Measurements from ENCODE around the gene ARFGAP3. TPM values are rescaled to one million over a fixed set of nuclear protein-coding genes. Genes with fewer than 3 reads are reported as not detected.

Gene ARFGAP3
- total RNA-seq, 1 experiment from 2014 or later, result 37.8 TPM

GRCh38 chr22:42808521-42808920, 48.6 kb downstream of the ARFGAP3 start:
- no peak for DNase-seq
- Mint-ChIP-seq H3K4me3 (ENCODE audit: low read depth, unreplicated experiment) (no peak overlapping the region), H3K27ac (ENCODE audit: unreplicated experiment) (no peak overlapping the region), H3K4me1 (ENCODE audit: low read depth, unreplicated experiment) (peaks cover 16% of the 10 kb centered on the region), H3K27me3 (ENCODE audit: unreplicated experiment) (no peaks in the 10 kb centered on the region), H3K36me3 (ENCODE audit: insufficient read depth, unreplicated experiment) (peaks cover 50% of the 10 kb centered on the region), H3K9me3 (ENCODE audit: low read depth, unreplicated experiment) (no peaks in the 10 kb centered on the region)
- CTCF ChIA-PET, result no interaction called here
- TF ChIP-seq, protein P1, sequence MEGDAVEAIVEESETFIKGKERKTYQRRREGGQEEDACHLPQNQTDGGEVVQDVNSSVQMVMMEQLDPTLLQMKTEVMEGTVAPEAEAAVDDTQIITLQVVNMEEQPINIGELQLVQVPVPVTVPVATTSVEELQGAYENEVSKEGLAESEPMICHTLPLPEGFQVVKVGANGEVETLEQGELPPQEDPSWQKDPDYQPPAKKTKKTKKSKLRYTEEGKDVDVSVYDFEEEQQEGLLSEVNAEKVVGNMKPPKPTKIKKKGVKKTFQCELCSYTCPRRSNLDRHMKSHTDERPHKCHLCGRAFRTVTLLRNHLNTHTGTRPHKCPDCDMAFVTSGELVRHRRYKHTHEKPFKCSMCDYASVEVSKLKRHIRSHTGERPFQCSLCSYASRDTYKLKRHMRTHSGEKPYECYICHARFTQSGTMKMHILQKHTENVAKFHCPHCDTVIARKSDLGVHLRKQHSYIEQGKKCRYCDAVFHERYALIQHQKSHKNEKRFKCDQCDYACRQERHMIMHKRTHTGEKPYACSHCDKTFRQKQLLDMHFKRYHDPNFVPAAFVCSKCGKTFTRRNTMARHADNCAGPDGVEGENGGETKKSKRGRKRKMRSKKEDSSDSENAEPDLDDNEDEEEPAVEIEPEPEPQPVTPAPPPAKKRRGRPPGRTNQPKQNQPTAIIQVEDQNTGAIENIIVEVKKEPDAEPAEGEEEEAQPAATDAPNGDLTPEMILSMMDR (IDR thresholded peaks at IDR 0.05; ENCODE audit: unreplicated experiment), result no peak
- intact Hi-C loops (cut with micrococcal nuclease; ENCODE audit: unreplicated experiment), result no loop called here
- no TSS peak for BruUV-seq (replicated peaks)

- Mint-ChIP-seq H3K4me1 (ENCODE audit: low read depth, unreplicated experiment) (peaks cover 16% of the 10 kb centered on the region), H3K36me3 (ENCODE audit: insufficient read depth, unreplicated experiment) (peaks cover 50% of the 10 kb centered on the region), H3K27ac (ENCODE audit: unreplicated experiment) (no peak overlapping the region), H3K4me3 (ENCODE audit: low read depth, unreplicated experiment) (no peak overlapping the region), H3K9me3 (ENCODE audit: low read depth, unreplicated experiment) (no peaks in the 10 kb centered on the region), H3K27me3 (ENCODE audit: unreplicated experiment) (no peaks in the 10 kb centered on the region)
- CTCF ChIA-PET, result no interaction called here
- TF ChIP-seq, protein P1 (IDR thresholded peaks at IDR 0.05; ENCODE audit: unreplicated experiment), result no peak
- no TSS peak for BruUV-seq (replicated peaks)
- DNase-seq, result no peak
- intact Hi-C loops (cut with micrococcal nuclease; ENCODE audit: unreplicated experiment), result no loop called here
Measured at GRCh38 chr22:42807185-42807584, 49.9 kb downstream of the ARFGAP3 start.

GRCh38 chr22:42805998-42806830, 50.9 kb downstream of the ARFGAP3 start:
- H3K36me3 Mint-ChIP-seq (ENCODE audit: insufficient read depth, unreplicated experiment), result peaks cover 59% of the 10 kb centered on the region
- H3K27ac Mint-ChIP-seq (ENCODE audit: unreplicated experiment), result peak overlapping the region; percentile 88
- TF ChIP-seq, protein P1 (IDR thresholded peaks at IDR 0.05; ENCODE audit: unreplicated experiment), result no peak
- intact Hi-C loops (cut with micrococcal nuclease; ENCODE audit: unreplicated experiment), result loop anchor here (2.0 kb wide), 1 partner anchor 15 kb away; no protein-coding TSS in a partner anchor
- peak overlapping the region; percentile 48 for H3K4me3 Mint-ChIP-seq (ENCODE audit: low read depth, unreplicated experiment)
- no peaks in the 10 kb centered on the region for H3K9me3 Mint-ChIP-seq (ENCODE audit: low read depth, unreplicated experiment)
- CTCF ChIA-PET, result interaction anchor here (0.7 to 1.3 kb wide), 3 partner anchors 14 to 416 kb away, joined by 3 read pairs; no protein-coding TSS in a partner anchor
- DNase-seq, result no peak
- H3K27me3 Mint-ChIP-seq (ENCODE audit: unreplicated experiment), result no peaks in the 10 kb centered on the region
- BruUV-seq (replicated peaks), result no TSS peak
- peaks cover 16% of the 10 kb centered on the region for H3K4me1 Mint-ChIP-seq (ENCODE audit: low read depth, unreplicated experiment)

GRCh38 chr22:42805016-42805997, 51.8 kb downstream of the ARFGAP3 start:
- DNase-seq, result peak; percentile 63
- CTCF ChIA-PET, result interaction anchor here (0.7 to 1.3 kb wide), 5 partner anchors 15 to 417 kb away, joined by 3 to 4 read pairs (median 3); no protein-coding TSS in a partner anchor
- peaks cover 58% of the 10 kb centered on the region for H3K36me3 Mint-ChIP-seq (ENCODE audit: insufficient read depth, unreplicated experiment)
- H3K27ac Mint-ChIP-seq (ENCODE audit: unreplicated experiment), result peak overlapping the region; percentile 88
- TF ChIP-seq, protein P1 (IDR thresholded peaks at IDR 0.05; ENCODE audit: unreplicated experiment), result no peak
- BruUV-seq (replicated peaks), result no TSS peak
- no peaks in the 10 kb centered on the region for H3K9me3 Mint-ChIP-seq (ENCODE audit: low read depth, unreplicated experiment)
- no peaks in the 10 kb centered on the region for H3K27me3 Mint-ChIP-seq (ENCODE audit: unreplicated experiment)
- H3K4me1 Mint-ChIP-seq (ENCODE audit: low read depth, unreplicated experiment), result peaks cover 16% of the 10 kb centered on the region
- intact Hi-C loops (cut with micrococcal nuclease; ENCODE audit: unreplicated experiment), result loop anchor here (2.0 kb wide), 1 partner anchor 15 kb away; no protein-coding TSS in a partner anchor
- H3K4me3 Mint-ChIP-seq (ENCODE audit: low read depth, unreplicated experiment), result peak overlapping the region; percentile 48
